NCI-H2196 (cell line): Measurements from ENCODE around the gene NDEL1.

Experiments
- DNase-seq: peaks from one replicate; lab custom pipeline; 2025; ENCODE audit not compliant: unreplicated experiment; lab: John Stamatoyannopoulos, UW

NDEL1 gene

GRCh38 chr17:8502126-8502525, 66.4 kb downstream of the NDEL1 start:
- DNase-seq: no peak

GRCh38 chr17:8503368-8503767, 67.7 kb downstream of the NDEL1 start:
- no peak for DNase-seq

GRCh38 chr17:8503807-8504206, 68.1 kb downstream of the NDEL1 start:
- DNase-seq: no peak

- no peak for DNase-seq
Observed at GRCh38 chr17:8504460-8505207, 69.0 kb downstream of the NDEL1 start.

- no peak for DNase-seq
Observed at GRCh38 chr17:8506145-8506544, 70.5 kb downstream of the NDEL1 start.

- DNase-seq: no peak
Observed at GRCh38 chr17:8514801-8515200, 79.1 kb downstream of the NDEL1 start.
